PFSK-1 (cell line): ENCODE data around the gene HAND1.

ENCODE experiments used
- FOXP2 ChIP-seq: optimal IDR thresholded peaks from 2 replicates; pipeline ENCODE3; 2011; ENCODE audit warnings: borderline replicate concordance, control low read depth, inconsistent platforms; ENCODE audit not compliant: insufficient read depth; ENCODE audit errors: extremely low read length, extremely low read depth
- POLR2AphosphoS5 ChIP-seq: IDR thresholded peaks from 2 replicates; pipeline ENCODE4 v1.6.1; 2012; ENCODE audit warnings: low read depth, mild to moderate bottlenecking, control low read depth, low read length, moderate library complexity
- SIN3A ChIP-seq: IDR thresholded peaks from 2 replicates; pipeline ENCODE4 v1.6.1; 2012; ENCODE audit warnings: mild to moderate bottlenecking, low read length, moderate library complexity, borderline replicate concordance; ENCODE audit not compliant: insufficient read depth
- TAF1 ChIP-seq: IDR thresholded peaks from 2 replicates; pipeline ENCODE4 v1.6.1; 2012; ENCODE audit warnings: low read length, control low read depth, borderline replicate concordance; ENCODE audit not compliant: insufficient read depth
- TF ChIP-seq, protein P1 (sequence below), 2 experiments: IDR thresholded peaks; 2 replicates each; pipeline versions ENCODE4 v1.6.1 to v1.8.0; 2011 to 2012; ENCODE audit warnings: low read depth in 2 of 2, low read length in 2 of 2, control low read depth in 1 of 2, inconsistent platforms in 1 of 2, mild to moderate bottlenecking in 1 of 2, moderate library complexity in 1 of 2; ENCODE audit not compliant: insufficient read depth in 1 of 2

Gene HAND1

DNA sequence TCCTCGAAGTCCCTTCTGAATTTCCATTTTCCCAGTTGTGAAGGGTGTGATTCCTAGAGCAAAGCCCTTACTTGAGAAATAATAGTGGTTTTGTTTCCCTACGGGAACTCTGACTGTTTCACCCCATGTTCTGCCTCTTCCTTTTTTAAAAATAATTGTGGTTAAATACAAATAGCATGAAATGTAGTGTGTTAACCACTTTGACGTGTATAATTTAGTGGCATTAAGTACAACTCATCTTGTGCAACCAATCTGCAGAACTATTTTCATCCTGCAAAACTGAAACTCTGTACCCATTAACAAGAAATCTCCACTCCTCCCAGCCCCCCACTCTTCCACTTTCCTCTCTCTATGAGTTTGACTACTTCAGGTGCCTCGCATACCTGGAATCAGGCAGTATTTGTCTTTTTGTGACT is 35.6 kb upstream of the HAND1 start:
- TF ChIP-seq TAF1 = no peak
- TF ChIP-seq, protein P1, sequence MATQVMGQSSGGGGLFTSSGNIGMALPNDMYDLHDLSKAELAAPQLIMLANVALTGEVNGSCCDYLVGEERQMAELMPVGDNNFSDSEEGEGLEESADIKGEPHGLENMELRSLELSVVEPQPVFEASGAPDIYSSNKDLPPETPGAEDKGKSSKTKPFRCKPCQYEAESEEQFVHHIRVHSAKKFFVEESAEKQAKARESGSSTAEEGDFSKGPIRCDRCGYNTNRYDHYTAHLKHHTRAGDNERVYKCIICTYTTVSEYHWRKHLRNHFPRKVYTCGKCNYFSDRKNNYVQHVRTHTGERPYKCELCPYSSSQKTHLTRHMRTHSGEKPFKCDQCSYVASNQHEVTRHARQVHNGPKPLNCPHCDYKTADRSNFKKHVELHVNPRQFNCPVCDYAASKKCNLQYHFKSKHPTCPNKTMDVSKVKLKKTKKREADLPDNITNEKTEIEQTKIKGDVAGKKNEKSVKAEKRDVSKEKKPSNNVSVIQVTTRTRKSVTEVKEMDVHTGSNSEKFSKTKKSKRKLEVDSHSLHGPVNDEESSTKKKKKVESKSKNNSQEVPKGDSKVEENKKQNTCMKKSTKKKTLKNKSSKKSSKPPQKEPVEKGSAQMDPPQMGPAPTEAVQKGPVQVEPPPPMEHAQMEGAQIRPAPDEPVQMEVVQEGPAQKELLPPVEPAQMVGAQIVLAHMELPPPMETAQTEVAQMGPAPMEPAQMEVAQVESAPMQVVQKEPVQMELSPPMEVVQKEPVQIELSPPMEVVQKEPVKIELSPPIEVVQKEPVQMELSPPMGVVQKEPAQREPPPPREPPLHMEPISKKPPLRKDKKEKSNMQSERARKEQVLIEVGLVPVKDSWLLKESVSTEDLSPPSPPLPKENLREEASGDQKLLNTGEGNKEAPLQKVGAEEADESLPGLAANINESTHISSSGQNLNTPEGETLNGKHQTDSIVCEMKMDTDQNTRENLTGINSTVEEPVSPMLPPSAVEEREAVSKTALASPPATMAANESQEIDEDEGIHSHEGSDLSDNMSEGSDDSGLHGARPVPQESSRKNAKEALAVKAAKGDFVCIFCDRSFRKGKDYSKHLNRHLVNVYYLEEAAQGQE (IDR thresholded peaks at IDR 0.05; ENCODE audit: insufficient read depth in 1 of 2, low read depth in 2 of 2, low read length in 2 of 2) = no peak
- TF ChIP-seq POLR2AphosphoS5 = no peak
- TF ChIP-seq SIN3A = no peak
- TF ChIP-seq FOXP2 = no peak

DNA sequence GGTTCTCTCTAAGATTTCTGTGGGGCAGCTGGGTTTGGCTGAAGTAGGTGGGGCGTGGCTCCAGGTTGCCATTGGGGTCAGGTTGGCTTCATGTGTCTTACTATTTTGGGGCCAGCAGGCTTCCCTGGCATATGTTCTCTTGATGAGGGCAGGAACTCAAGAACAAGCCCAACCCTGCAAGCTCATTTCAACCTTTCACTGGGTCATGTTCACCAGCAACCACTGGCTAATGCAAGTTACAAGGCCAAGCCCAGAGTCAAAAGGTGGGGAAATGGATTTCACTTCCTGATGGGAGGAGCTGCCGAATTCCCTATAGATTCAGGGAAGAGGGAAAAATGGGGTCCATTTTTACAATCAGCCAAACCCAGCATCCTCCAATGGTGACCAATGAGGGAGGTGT is 34.0 kb upstream of the HAND1 start:
- TF ChIP-seq TAF1 = no peak

DNA sequence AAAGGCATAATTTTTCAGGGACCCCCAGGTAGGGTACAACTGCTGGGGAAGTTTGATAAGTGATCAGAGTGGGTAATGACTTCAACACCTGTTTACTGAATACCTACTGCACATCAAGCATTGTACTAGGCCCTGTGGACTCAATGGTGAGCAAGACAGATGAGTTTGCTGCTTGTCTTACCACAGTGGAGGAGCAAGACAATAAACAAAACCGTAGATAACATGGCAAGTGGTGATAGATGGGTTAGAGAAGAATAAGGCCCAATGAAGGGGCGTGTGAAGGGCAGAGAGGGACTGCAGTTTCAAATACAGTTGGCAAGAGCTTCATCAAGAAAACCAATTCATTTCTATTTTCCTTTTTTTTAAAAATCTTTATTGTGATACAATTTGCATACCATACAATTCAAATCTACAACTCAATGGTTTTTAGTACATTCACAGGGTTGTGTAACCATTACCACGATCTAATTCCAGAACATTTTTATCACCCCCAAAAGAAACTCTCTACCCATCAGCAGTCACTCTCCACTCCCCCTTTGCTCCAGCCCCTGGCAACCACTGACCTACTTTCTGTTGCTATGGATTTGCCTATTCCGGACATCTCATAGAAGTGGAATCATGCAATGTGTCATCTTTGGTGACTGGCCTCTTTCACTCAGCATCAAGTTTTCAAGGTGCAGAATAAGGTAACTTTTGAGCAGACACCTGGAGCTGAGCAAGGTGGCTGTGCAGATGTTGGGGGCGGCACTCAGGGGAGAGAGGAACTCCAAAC is 31.9 kb upstream of the HAND1 start:
- TF ChIP-seq FOXP2 (no peak), POLR2AphosphoS5 (no peak), SIN3A (no peak), TAF1 (no peak)
- TF ChIP-seq, protein P1 (IDR thresholded peaks at IDR 0.05; ENCODE audit: insufficient read depth in 1 of 2, low read depth in 2 of 2, low read length in 2 of 2) = no peak

DNA sequence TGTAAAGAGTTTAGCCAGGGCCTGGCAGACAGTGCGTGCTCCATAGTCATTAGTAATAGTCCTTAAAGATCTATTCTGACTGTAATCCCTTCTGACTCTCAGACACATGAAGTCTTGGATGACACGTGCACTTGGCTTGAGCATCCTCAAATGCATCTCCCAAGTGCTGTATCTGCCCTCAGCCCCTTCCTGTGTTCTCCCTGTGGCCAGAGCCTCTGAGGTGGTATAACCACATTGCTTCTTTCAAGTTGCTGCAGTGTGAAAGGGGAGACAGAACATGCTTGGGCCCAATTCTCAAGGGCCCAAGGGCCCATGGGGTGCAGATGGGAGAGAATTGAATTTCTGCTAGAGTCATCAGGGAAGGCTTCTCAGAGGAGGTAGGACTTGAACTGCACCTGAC is 30.1 kb upstream of the HAND1 start:
- TF ChIP-seq FOXP2 (no peak), TAF1 (no peak), POLR2AphosphoS5 (no peak)
- TF ChIP-seq, protein P1 (IDR thresholded peaks at IDR 0.05; ENCODE audit: insufficient read depth in 1 of 2, low read depth in 2 of 2, low read length in 2 of 2) = no peak

DNA sequence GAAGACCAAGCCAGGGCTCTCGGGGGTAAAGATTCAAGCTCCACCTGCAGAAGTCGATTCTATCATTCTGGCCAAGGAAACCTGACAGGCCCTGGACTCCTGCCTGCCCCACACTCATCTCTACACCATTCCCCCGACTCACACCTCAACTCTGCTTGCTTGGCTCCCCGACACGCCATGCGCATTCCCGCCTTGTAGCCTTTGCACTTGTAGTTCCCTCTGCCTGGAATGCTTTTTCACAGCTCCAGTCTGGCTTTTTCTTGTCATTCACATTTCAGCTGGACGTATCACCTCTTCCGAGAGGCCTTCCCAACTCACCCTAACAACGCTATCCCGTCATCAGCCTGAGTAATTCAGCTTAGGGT is 28.7 kb upstream of the HAND1 start:
- TF ChIP-seq FOXP2 (no peak), POLR2AphosphoS5 (no peak), TAF1 (no peak), SIN3A (no peak)
- TF ChIP-seq, protein P1 (IDR thresholded peaks at IDR 0.05; ENCODE audit: insufficient read depth in 1 of 2, low read depth in 2 of 2, low read length in 2 of 2) = no peak
